ENCODE measurements around the gene TMEM61. TPM values are rescaled to one million over a fixed set of nuclear protein-coding genes. Genes with fewer than 3 reads are reported as not detected.
"Not testable (repeated sequence)": the region's sequence is repeated elsewhere in the genome, so short reads cannot be mapped to it uniquely, and the experiment has no call there.

TMEM61 gene
- polyA plus RNA-seq (2013, experiment 1 of 2; ENCODE audit: insufficient read length) = not detected
- not detected for polyA plus RNA-seq (2013, experiment 2 of 2; ENCODE audit: insufficient read length)

GRCh38 chr1:54980528-54981241 is at the start of gene TMEM61:
Gene TMEM61 (plus strand): TSS chr1:54980628. CDS start chr1:54981066, 438 bp downstream.
- DNase-seq = no peak

DNA sequence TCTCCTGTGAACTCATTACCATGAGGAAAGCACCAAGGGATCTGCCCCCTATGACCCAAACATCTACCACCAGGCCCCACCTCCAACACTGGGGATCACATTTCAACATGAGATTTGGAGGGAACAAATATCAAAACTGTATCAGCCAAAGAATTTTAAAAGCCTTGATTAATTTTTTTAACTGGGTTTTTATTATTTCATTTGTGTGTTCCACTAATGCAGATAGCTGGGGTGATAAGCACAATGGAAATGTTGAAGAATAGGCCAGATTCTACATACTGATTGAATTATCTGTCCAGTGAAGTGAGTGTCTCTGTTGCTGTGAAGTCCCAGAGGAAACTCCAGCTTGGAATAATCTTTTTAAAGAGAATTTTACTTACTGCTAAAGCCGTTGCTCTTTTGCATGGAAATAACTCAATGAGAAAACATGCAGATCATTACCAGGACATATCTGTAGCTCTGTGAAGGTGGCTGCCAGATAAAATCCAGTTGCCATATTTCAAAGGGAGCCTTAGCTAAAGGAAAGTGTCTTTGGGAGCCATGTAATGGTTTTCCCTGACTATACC is 49.1 kb upstream of the TMEM61 start:
- DNase-seq = no peak

DNA sequence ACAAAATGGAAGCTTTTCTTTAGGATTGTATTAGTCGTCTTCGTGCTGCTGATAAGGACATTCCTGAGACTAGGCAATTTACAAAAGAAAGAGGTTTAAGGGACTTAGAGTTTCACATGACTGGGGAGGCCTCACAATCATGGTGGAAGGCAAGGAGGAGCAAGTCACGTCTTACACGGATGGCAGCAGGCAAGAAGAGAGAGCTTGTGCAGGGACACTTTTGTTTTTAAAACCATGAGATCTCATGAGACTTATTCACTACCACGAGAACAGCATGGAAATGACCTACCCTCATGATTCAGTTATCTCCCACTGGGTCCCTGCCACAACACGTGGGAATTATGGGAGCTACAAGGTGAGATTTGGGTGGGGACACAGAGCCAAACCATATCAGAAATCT is 46.3 kb upstream of the TMEM61 start:
- DNase-seq = not testable (repeated sequence)

DNA sequence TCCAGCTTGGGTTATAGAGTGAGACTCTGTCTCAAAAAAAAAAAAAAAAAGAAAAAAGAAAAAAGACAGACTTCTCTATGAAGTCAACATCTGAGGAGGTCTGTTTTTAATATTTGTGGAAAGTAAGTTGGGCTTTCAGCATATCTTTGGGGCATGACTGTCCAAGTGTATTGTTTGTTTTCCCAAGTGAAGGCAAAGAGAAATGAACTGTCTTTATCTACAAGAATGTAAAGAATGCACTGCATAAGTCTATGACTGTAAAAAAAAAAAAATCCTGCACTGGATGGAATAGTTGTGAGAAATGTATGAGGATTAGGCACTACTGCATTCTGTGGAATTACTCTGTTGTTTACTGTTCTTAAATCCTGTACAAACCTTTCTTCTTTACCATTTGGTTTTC is 45.6 kb upstream of the TMEM61 start:
- peak; percentile 98 for DNase-seq

GRCh38 chr1:54936791-54937190 is 43.6 kb upstream of the TMEM61 start:
- no peak for DNase-seq

DNA sequence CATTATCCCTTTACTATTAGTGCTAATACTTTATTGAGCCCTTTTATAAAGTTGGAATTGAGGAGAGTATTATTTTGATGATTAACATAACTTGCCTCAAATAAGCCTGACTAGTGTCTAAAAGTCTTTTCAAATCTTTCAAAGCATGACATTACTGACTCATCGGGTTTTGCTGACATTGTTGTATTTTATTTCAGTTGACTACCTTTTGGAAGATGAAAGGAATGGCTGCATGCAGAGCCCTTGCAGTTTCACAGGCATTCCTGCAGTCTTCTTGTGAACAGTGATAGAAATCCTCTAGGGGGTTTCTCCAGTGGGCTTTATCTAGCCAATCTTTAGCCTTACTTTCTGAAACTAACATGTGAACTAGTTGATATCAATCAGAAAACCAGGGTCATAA is 43.0 kb upstream of the TMEM61 start:
- peak; percentile 35 for DNase-seq

- not testable (repeated sequence) for DNase-seq
Measured at GRCh38 chr1:54938955-54939354, 41.5 kb upstream of the TMEM61 start.

DNA sequence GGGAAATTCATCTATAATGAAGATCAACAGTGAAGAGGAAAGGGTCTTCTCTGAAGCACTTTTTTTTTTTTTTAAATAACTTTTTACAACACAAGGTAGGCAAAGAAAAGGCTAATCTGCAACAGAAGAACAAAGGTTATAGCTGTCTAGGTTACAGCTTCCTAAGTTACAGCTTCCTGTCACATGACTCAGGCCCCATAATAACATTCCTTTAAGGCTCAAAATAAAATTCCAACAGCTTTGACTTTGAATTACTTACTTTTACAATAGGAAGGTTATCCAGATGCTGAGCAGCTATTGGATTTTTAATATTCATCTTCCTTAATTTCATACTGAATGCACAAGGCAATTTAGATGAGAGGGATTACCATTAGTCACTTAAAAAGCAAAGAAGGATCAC is 40.4 kb upstream of the TMEM61 start:
- peak; percentile 44 for DNase-seq

DNA sequence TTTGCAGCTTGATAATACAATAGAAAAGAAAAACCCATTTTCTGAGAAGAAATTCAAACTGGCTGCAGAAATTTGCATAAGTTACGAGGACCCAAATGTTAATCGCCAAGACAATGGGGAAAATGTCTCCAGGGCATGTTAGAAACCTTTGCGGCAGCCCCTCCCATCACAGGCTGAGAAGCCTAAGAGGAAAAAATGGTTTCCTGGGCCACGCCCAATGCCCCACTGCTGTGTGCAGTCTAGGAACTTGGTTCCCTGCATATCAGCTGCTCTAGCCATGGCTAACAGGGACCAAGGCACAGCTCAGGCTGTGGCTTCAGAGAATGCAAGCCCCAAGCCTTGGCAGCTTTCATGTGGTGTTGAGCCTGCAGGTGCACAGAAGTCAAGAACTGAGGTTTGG is 37.5 kb upstream of the TMEM61 start:
- no peak for DNase-seq

- peak; percentile 81 for DNase-seq
Measured at GRCh38 chr1:54944610-54945392, 35.6 kb upstream of the TMEM61 start.

GRCh38 chr1:54945393-54945936 is 35.0 kb upstream of the TMEM61 start:
- DNase-seq = no peak

- no peak for DNase-seq
Measured at GRCh38 chr1:54947540-54947939, 32.9 kb upstream of the TMEM61 start.

DNA sequence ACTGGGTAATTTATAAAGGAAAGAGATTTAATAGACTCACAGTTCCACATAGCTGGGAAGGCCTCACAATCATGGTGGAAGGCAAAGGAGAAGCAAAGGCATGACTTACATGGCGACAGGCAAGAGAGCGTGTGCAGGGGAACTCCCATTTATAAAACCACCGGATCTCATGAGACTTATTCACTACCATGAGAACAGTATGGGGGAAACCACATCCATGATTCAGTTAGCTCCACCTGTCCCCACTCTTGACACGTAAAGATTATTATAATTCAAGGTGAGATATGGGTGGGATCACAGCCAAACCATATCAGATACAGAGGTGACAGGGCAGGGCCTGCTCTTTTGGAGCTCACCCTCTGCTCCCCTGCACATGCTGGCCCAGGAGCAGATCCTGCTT is 31.4 kb upstream of the TMEM61 start:
- DNase-seq = no peak

DNA sequence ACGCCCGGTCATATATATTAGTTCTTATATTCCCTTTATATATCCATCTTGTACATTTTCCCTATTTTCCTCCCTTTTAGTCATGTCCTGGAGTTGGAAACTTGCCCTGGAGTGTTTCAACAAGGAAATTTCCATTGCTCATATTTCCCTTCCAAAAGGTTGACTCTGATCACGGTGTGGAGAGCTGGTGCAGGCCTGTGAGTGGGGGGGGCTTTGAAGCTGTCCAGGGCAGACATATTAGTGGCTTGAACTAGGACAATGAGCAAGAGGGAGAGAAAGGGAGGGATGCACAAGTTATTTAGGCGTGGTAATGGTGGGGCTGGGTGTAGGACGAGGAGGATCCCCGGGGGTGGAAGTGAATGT is 30.4 kb upstream of the TMEM61 start:
- no peak for DNase-seq

- peak; percentile 86 for DNase-seq
Measured at GRCh38 chr1:54950369-54951163, 29.9 kb upstream of the TMEM61 start.

- no peak for DNase-seq
Measured at GRCh38 chr1:54951810-54952226, 28.6 kb upstream of the TMEM61 start.

DNA sequence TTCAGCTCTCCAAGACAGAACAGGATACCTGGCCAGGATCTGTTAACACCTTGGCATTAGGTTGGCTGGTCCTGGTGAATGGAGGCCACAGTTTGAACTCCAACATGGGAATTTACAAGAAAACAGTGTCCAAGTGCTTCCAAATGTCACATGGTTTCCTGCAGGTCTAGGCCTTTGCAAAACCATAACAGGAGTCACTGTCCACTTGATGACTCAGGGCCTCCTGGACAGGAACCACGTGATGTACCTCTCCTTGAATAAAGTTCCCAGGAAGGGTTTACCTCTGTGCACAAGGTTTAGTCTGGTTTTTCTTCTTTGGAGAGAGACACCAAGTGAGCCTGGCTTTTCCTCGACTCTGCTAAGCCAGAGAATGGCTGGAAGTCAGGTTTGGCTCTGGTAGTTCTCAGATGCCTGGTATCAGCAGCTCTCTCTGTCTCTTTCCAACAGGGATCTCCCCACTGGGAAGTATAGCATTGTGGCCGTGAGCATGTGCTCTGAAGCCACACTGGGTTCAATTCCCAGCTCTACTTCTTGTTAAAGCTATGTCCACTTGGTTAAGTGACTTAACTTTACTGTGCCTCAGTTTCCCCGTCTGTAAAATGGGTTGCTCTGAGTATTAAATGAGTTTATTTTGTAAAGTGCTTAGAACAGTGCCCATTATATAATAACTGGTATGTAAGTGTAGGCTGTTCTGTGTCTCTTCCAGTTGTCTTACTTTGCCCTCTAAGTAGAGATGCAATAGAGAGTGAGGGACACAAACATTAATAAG is 27.3 kb upstream of the TMEM61 start:
- DNase-seq = no peak

GRCh38 chr1:54953846-54954245 is 26.6 kb upstream of the TMEM61 start:
- no peak for DNase-seq

- DNase-seq = peak; percentile 91
Measured at GRCh38 chr1:54955359-54955758, 25.1 kb upstream of the TMEM61 start.

- DNase-seq = no peak
Measured at GRCh38 chr1:54956726-54957125, 23.7 kb upstream of the TMEM61 start.

DNA sequence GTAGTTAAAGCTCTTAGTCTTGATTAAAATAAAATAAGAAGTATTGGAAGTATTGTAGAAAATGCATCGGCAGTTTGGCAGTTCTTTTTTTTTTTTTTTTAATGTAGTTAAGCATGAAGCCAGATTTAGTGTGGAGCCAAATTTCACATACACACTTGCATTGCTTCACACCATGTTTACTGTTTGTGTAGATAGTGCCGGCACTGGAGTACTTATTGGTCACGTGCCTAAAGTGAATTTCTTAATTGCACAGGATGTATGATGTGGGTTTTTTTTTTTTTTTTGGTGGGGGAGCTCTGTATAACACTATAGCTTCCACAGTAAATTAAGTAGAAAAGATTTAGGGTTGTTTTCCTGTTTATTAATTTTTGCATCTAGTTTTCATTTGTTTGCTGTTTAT is 21.2 kb upstream of the TMEM61 start:
- DNase-seq = no peak
